Pancreas (tissue), 10 donors: ENCODE data around the gene CC2D1A. TPM values are rescaled to one million over a fixed set of nuclear protein-coding genes. Genes with fewer than 3 reads are reported as not detected.

Source experiments
- ATAC-seq, 4 donors: fragments of 200-7000 bp; cut with Tn5 transposase; one replicate each; pipeline versions ENCODE4 v1.8.0 to v1.9.1; 2020; ENCODE audit warnings: mild to moderate bottlenecking in 4 of 4, moderate library complexity in 4 of 4
- DNase-seq, 6 donors: peaks; one replicate each; pipeline ENCODE4 v3.0.0-alpha.2; 2020
- FAIRE-seq: peaks from 2 replicates; lab custom pipeline; 2012; peaks lifted over from hg19 to GRCh38; lab: Jason Lieb, UNC
- H3K27ac ChIP-seq, 4 donors: fragments of 200-600 bp; sonication (generic); 1 replicate in 3 of 4; 2 replicates in 1 of 4; pipeline versions ENCODE4 v1.5.0 to v1.8.0; 2020
- H3K27me3 ChIP-seq, 4 donors: fragments of 200-600 bp; one replicate each; pipeline ENCODE4 v1.8.0; 2021
- H3K36me3 ChIP-seq, 3 donors: fragments of 200-600 bp; sonication (generic) in 1 of 3; one replicate each; pipeline versions ENCODE4 v1.5.0 to v1.8.0; 2020 to 2021
- H3K4me1 ChIP-seq, 3 donors: fragments of 200-600 bp; one replicate each; pipeline ENCODE4 v1.8.0; 2021
- H3K4me3 ChIP-seq, 4 donors: fragments of 200-600 bp; sonication (generic) in 2 of 4; one replicate each; pipeline versions ENCODE4 v1.5.0 to v1.8.0; 2020 to 2021
- H3K9me3 ChIP-seq, 4 donors: fragments of 200-600 bp; one replicate each; pipeline ENCODE4 v1.8.0; 2021
- WGBS, 2 donors: extraction: QIAGEN DNeasy Blood & Tissue Kit; methylation state at CpG; one replicate each; pipeline ENCODE4 v1.1.7; 2013; 5-methylcytosine and 5-hydroxymethylcytosine counted together
- intact Hi-C, 3 donors: fragments of 100-400 bp; cut with DNase I; formaldehyde crosslinking; loops; one replicate each; pipeline versions ENCODE4 v1.11.1 to v1.14.2; 2022
- polyA plus RNA-seq, 2 donors: library from polyadenylated mRNA; stranded (reverse); fragments of 200-250 nt; gene quantifications; one replicate each; pipeline ENCODE4 v1.2.3, GENCODE V29; 2013
- total RNA-seq, 6 donors: library from RNA; stranded (reverse); fragmentation: NEBNext Ultra II Directional in 4 of 6; extraction: Animal tissue kit (Norgen Biotek cat#: 25700) in 4 of 6; gene quantifications; one replicate each; pipeline versions ENCODE4 v1.2.1 to v1.2.4, GENCODE V29; 2021 to 2023
- TF ChIP-seq, protein P1 (sequence below), 4 donors: fragments of 200-600 bp; sonication (generic) in 3 of 4; IDR thresholded peaks; one replicate each; pipeline versions ENCODE4 v1.5.0 to v1.8.0; 2021; ENCODE audit warnings: antibody characterized with exemption in 4 of 4
- donor health status: healthy with polysubstance abuse.
- donor health status: DM: no; HTN: no; CAD: no; lungs with moderate emphysema.
- donor health status: DM: no; HTN: no; CAD: no.
- donor health status: control.
- donor health status: control.
- donor health status: Bipolar disorder and iron deficiency.
- donor health status: DM: yes; HTN: yes; CAD: no.
- donor health status: DM: no; HTN: no; CAD: no.
- donor health status: DM: no; HTN: no; CAD: no.
- donor health status: DM: yes; HTN: yes; CAD: no.

Gene CC2D1A
- 10 to 100 TPM; 23.0 to 29.7 (median 26.2) TPM for total RNA-seq
- polyA plus RNA-seq = 10 to 100 TPM; 57.5 to 78.6 TPM

DNA sequence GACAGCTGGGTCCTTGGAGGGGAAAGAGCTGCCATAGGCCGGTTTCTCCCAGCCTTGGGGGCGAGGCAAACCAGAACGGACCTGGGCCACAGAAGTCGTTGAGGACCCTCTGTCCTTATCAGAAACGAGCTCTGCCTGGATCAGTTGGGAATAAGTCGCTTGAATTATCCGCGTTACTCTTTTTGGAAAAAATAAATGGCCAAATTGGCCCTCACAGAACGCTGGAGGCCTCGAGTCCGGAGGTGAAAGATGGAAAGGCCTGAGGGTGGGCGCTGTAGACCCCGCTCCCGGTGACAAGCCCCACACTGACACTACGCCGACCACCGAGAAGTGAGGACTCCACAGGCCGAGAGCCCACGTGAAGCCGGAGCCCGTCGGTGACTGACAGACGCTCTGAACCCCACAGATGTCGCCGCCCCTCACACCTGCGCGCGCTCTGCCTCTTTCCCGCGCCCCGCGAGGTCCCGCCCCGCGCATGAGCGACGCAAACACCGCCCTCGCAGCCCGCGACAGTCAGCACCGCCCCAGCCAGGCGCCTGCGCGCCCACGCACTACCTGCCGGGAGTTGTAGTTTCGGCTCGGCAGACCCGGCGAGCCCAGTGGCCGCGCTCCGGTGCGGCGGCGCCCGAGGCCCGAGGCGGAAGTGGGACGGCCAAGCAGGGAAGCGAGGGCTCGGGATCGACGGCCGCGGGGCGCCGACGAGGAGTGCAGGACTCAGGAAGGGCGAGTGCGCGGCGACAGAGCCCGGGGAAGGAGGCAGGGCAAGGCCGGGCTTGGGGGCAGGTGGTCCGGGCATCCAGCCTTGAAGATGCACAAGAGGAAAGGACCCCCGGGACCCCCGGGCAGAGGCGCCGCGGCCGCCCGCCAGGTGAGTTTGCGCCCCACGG lies at the start of gene CC2D1A, which contains the start of gene BRME1:
CC2D1A (plus strand) TSS at position 568 of the 887 bp plus-strand sequence; CDS start at position 809, 241 bp downstream.
BRME1 (minus strand) TSS at position 484 of the 887 bp plus-strand sequence. CDS start 1,225 bp downstream, outside the sequence.
- TF ChIP-seq, protein P1, sequence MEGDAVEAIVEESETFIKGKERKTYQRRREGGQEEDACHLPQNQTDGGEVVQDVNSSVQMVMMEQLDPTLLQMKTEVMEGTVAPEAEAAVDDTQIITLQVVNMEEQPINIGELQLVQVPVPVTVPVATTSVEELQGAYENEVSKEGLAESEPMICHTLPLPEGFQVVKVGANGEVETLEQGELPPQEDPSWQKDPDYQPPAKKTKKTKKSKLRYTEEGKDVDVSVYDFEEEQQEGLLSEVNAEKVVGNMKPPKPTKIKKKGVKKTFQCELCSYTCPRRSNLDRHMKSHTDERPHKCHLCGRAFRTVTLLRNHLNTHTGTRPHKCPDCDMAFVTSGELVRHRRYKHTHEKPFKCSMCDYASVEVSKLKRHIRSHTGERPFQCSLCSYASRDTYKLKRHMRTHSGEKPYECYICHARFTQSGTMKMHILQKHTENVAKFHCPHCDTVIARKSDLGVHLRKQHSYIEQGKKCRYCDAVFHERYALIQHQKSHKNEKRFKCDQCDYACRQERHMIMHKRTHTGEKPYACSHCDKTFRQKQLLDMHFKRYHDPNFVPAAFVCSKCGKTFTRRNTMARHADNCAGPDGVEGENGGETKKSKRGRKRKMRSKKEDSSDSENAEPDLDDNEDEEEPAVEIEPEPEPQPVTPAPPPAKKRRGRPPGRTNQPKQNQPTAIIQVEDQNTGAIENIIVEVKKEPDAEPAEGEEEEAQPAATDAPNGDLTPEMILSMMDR (IDR thresholded peaks at IDR 0.05) = no peak
- H3K9me3 ChIP-seq = no peaks in the 10 kb centered on the region
- DNase-seq = peak; percentile 94 to 99 (median 97)
- peaks cover 0 to 7% (median 0%) of the 10 kb centered on the region in 3 donors for H3K36me3 ChIP-seq
- FAIRE-seq = no peak
- H3K27me3 ChIP-seq = no peaks in the 10 kb centered on the region
- intact Hi-C loops = no loop called here
- peak within 1 kb of the TSS; percentile 69 to 80 (median 74) for H3K27ac ChIP-seq
- peak; percentile 97 to 99 (median 98) for ATAC-seq
- 3 to 4% methylated on average over 79 to 86 of the region's 86 CpGs for WGBS, 2 donors
- peaks cover 5 to 20% (median 15%) of the 10 kb centered on the region in 3 donors for H3K4me1 ChIP-seq
- H3K4me3 ChIP-seq = peak within 1 kb of the TSS; percentile 62 to 91 (median 82)

- no peak overlapping the region for H3K4me3 ChIP-seq
- intact Hi-C loops = no loop called here
- FAIRE-seq = no peak
- peaks cover 1 to 3% (median 2%) of the 10 kb centered on the region in 3 donors for H3K4me1 ChIP-seq
- WGBS, 2 donors = 32 to 33% methylated on average over 2 of the region's 2 CpGs
- no peaks in the 10 kb centered on the region for H3K9me3 ChIP-seq
- H3K27ac ChIP-seq = no peak overlapping the region
- H3K27me3 ChIP-seq = no peaks in the 10 kb centered on the region
- no peak for ATAC-seq
- DNase-seq = no peak
- TF ChIP-seq, protein P1 (IDR thresholded peaks at IDR 0.05) = no peak
- H3K36me3 ChIP-seq = no peaks in the 10 kb centered on the region
These were observed 49.5 kb upstream of the CC2D1A start for GRCh38 chr19:13856497-13856896.

GRCh38 chr19:13859361-13859880 lies 46.6 kb upstream of the CC2D1A start:
- no peaks in the 10 kb centered on the region for H3K36me3 ChIP-seq
- WGBS, 2 donors = 85 to 88% methylated on average over 3 of the region's 3 CpGs
- FAIRE-seq (no peak), DNase-seq (no peak), ATAC-seq (no peak)
- H3K27me3 ChIP-seq = no peaks in the 10 kb centered on the region
- H3K27ac ChIP-seq = no peak overlapping the region
- TF ChIP-seq, protein P1 (IDR thresholded peaks at IDR 0.05) = no peak
- no peak overlapping the region for H3K4me3 ChIP-seq
- no peaks in the 10 kb centered on the region for H3K9me3 ChIP-seq
- peaks cover 0 to 8% (median 5%) of the 10 kb centered on the region in 3 donors for H3K4me1 ChIP-seq
- intact Hi-C loops = no loop called here

GRCh38 chr19:13860679-13861391 lies 45.2 kb upstream of the CC2D1A start:
- ATAC-seq (no peak), DNase-seq (peak in 1 of 6 donors; percentile 50), FAIRE-seq (no peak)
- Histone ChIP-seq H3K4me3 (no peak overlapping the region), H3K9me3 (no peaks in the 10 kb centered on the region), H3K36me3 (no peaks in the 10 kb centered on the region), H3K4me1 (peaks cover 0 to 8% (median 5%) of the 10 kb centered on the region in 3 donors), H3K27me3 (no peaks in the 10 kb centered on the region), H3K27ac (peak overlapping the region; percentile 59 to 87 (median 75))
- TF ChIP-seq, protein P1 (IDR thresholded peaks at IDR 0.05) = no peak
- 80 to 89% methylated on average over 13 of the region's 13 CpGs for WGBS, 2 donors
- intact Hi-C loops = loop anchor here in 2 of 3 donors (5.0 kb wide), 2 partner anchors 74 to 264 kb away; no protein-coding TSS in a partner anchor
